ENCODE data around the gene CHPT1. TPM values are rescaled to one million over a fixed set of nuclear protein-coding genes. Genes with fewer than 3 reads are reported as not detected.
A peak's percentile ranks its signal among the peaks of the same experiment; 100 is the strongest.

The CHPT1 gene
- total and polyA plus RNA-seq, 9 of the 15 experiments (the other 6 are each of a cell fraction or from before 2014, with no cell fraction given): 15.3 to 210 (median 91.9) TPM

- no peak for TF ChIP-seq ZNF398 (CRISPR knock-in tag; IDR thresholded peaks at IDR 0.05)
These were observed 71.3 kb downstream of the CHPT1 start (continued) for GRCh38 chr12:101768781-101769180.

GRCh38 chr12:101769865-101770264, 72.4 kb downstream of the CHPT1 start:
- BruUV-seq (replicated peaks): no TSS peak
- POLR2A ChIA-PET: interaction anchor here (0.9 kb wide), 1 partner anchor 23 kb away, joined by 3 read pairs; no protein-coding TSS in a partner anchor
- no peak overlapping the region for H2AFZ ChIP-seq (ENCODE audit: low read depth, low read length)
- in situ Hi-C loops (cut with MboI) (no loop called here), intact Hi-C loops (cut with micrococcal nuclease) (loop anchor here (5.0 kb wide), 1 partner anchor 358 kb away; no protein-coding TSS in a partner anchor)
- H3K9ac ChIP-seq (ENCODE audit: insufficient read depth in 1 of 2, low read depth in 2 of 2, low read length in 2 of 2): no peak overlapping the region
- FAIRE-seq (no peak), DNase-seq (ENCODE audit: extremely low read depth in 1 of 4, low spot score in 3 of 4) (no peak), ATAC-seq (no peak)
- no peak overlapping the region for H3K4me3 ChIP-seq
- H3K27me3 ChIP-seq (ENCODE audit: control insufficient read depth in 2 of 2, insufficient read depth in 2 of 2, low read length in 2 of 2): no peaks in the 10 kb centered on the region
- no peak overlapping the region for H3K27ac ChIP-seq (ENCODE audit: extremely low read depth, low read depth, low read length)
- CTCF ChIA-PET (ENCODE audit: low intra/inter-chr PET ratio): no interaction called here
- H3K4me1 ChIP-seq (replicated peaks in 1 of 2; ENCODE audit: control insufficient read depth in 2 of 2, insufficient read depth in 2 of 2, low read length in 2 of 2): no peaks in the 10 kb centered on the region
- WGBS (ENCODE audit: insufficient coverage, low coverage, missing lambda C conversion rate): 77% methylated on average over 5 of the region's 5 CpGs
- peaks cover 43% of the 10 kb centered on the region for H3K36me3 ChIP-seq (ENCODE audit: control insufficient read depth, insufficient read depth, low read length)
- no peaks in the 10 kb centered on the region for H4K20me1 ChIP-seq (replicated peaks; ENCODE audit: control insufficient read depth, insufficient read depth, low read length)
- H3K9me1 ChIP-seq (ENCODE audit: control insufficient read depth, insufficient read depth, low read length): no peaks in the 10 kb centered on the region
- H3K9me3 ChIP-seq (replicated peaks; ENCODE audit: control insufficient read depth, insufficient read depth, low read depth, low read length): no peaks in the 10 kb centered on the region
- H3K79me2 ChIP-seq (ENCODE audit: control insufficient read depth, insufficient read depth, low read length): no peaks in the 10 kb centered on the region
- peak; percentile 62 for TF ChIP-seq ATF3 (IDR thresholded peaks at IDR 0.05)
- TF ChIP-seq ATF3 (CRISPR knock-in tag; conservative IDR thresholded peaks at IDR 0.05): no peak
- TF ChIP-seq ZNF609 (CRISPR knock-in tag; IDR thresholded peaks at IDR 0.05; ENCODE audit: borderline replicate concordance): no peak
- H3K4me2 ChIP-seq (ENCODE audit: insufficient read depth, low read length): no peak overlapping the region

Data from K562 (cell line).